Stimulated activated CD8-positive, alpha-beta memory T cell treated with anti-CD3 and anti-CD28 coated beads, Interleukin-7, amount 100 ng/mL, for 48 hours (primary cell): ENCODE data around the gene PIGM.

ENCODE experiments used
- DNase-seq, 2 donors: peaks; one replicate each; pipeline ENCODE4 v3.0.0-alpha.2; 2020; ENCODE audit warnings: low read depth in 1 of 2; ENCODE audit errors: extremely low read depth in 1 of 2

Gene PIGM

DNA sequence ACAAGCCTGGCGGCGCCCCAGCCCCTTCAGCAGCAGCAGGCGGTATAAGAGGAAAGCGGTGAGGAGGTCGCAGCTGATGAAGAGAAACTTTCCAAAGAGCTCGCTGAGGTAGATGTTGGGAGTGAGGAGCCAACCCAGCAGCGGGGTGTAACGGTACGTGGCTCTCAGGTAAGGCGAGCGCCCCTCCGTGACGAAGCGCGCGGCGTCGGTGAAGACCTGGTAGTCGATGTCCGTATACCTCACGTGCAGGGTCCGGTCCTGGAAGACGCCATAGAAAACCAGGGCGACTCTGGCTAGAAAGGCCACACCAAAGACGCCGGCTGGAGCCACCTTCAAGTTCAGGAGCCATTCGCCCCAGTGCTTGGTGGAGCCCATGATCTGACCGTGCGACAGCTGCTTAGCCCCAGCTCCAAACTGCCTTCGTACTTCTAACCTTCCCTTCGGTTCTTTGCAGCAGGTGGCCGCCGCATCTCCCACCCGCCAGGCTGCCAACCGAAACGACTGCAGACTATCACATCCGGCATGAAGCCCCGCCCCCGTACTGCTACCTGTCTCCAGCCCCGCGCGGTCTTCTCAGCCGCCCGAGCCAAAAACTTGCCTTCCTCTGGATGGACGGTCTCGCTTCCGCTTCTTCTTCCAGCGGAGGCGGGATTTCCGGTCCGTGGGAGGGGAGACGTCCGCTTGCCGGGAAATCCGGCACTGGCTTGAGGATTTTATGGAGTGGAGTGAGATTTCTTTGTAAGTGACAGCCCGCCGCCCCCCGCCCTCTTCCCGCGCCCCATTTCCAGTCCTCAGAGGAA, at the start of gene PIGM:
Gene PIGM (minus strand): TSS at position 626 of the 800 bp plus-strand sequence. CDS start 251 bp downstream, at position 375.
- DNase-seq = peak; percentile 79 to 95

DNA sequence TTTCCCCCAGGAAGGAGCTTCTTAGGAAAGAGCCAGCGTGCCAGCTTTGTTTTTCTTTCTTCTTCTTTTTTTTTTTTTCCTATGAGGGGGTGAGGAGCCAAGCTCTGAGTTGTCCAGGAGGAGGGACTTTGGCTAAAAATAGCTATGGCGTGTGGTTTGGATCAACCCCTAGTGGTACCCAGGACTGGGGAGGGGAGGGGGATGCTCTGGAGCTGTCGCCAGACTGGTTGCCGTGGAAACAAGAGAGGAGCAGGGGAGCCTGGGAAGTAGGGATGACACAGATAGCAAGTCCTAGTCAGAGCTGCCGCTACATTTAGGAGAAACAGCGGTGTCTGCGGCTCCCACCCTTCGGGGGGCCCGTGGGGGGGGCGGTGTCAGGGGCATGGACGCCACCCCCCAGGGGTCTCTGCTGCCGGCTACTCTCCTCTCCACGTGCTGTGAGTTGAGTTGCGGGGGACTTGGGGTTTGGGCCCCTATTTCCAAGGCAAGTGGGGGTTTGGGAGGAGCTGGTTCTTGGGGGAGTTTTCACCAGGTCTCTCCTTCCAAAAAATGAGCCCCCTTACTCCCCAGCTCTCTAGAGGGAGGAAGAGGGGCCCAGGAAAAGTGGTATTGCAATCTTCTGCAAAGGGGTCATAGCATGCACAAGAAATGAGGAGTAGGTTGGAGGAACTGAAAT, 49.6 kb upstream of the PIGM start, which contains the start of gene KCNJ9:
Gene KCNJ9 (plus strand): TSS at position 278 of the 676 bp plus-strand sequence. CDS start 2,493 bp downstream, outside the sequence.
- no peak for DNase-seq

DNA sequence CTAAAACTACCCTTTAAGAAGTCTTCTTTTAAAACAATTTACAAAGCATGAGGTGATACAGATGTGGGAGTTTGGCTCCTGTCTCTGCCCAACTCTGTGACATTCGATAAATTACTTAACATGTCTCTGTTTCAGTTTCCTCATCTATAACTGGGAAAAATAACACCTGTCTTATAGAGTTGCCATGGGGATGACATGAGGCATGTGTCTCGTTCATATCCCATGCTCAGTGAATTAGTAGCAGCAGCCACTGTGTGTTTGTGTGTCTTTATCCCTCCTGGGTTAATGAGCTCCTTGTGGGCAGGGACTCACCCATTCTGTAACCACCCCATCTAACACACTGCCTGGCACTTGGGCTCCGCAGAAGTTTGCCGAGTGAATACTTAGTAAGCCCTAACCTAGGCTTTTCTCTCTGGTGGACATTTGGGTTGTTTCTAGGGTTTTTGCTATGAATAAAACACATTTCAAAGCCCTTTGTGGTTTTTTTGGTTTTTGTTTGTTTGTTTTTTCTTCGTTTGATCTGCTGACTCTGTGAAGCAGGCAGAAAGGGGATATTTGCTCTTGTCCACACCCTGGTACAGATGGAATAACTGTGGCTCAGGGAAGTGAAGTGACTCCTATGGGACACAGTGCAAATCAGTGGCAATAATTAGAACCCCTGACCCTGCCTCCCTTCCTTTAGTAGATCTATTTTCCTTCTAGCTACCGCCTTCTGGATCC, 48.8 kb upstream of the PIGM start:
- no peak for DNase-seq

DNA sequence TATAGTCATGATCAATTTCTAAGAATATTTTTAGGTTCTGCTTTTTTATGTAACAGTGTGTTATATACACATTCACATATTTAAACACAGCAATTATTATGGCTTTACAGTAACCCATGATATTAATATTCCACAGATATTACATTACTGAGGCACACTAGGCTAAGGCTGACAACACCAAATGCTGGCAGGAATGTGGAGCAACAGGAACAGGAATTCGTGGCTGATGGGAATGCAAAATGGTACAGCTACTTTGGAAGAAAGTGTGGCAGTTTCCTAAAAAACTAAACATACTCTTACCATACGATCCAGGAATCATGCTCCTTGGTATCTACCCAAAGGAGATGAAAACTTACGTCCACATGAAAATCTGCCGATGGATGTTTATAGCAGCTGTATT, 47.7 kb upstream of the PIGM start:
- DNase-seq = no peak

DNA sequence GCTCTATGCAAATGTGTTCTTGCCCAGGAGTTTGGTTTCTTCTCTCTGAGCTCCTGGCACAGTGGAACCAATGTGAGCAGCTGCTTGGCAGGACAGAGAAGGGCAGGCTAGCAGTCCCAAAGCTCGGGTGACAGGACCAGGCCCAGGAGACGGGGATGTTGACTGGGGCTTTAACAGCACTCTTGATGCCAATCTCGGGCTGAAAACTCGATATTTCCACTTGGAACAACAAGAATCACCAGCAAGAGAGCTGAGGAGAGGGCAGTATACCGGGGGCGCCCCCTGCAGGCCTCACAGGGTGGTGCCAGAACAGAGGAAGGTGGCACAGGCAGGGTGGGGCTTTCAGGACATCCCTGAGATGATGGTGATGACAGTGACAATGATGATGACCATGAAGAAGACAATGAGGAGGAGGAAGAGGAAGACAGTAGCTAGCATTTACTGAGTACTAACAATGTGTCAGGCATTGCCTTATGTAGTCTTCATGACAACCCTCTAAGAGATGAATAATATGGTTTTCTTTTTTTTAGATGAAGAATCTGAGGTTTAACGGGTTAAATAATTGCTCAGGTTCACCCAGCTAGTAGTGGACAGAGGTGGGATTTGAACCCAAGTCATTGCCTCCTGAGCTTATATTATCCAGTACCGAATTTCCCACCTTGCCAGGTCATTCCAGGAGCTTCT, 46.9 kb upstream of the PIGM start:
- peak; percentile 39 to 45 for DNase-seq

DNA sequence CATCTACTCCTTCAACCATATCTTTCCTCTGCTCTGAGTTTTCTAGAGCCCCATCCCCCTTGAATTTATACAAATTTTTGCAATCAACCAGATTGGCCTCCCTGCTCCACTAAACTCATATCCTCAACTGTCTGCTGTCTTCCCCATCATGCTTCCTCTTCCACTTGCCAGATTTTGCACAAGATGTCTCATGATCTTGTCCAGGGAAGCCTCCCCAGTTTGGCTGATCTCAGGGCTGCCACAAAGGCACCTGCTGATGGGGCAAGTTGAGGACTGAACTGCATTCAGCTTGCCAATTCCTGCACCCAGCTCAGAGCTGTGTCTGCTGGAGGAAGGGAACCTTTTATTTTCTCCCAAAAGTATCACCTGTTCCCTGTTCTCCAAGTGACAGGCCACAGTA, 45.7 kb upstream of the PIGM start:
- no peak for DNase-seq

DNA sequence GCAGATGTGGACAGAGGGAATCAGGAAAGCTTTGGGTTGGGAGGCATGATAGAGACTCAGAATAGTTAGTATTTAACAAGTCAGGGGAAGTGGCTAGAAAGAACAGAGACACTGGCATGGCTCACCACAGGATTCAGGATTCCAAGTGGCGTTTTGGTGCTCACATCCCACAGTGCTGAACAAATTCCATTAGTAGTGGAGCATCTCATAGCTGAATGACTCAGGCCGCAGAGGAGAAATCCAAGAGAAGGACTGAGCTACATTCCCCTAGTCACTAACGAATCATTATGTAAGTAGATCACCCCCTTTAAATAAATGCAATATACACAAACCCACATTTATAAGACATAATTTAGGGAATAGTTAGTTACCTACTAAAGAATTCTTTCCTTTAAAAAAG, 44.5 kb upstream of the PIGM start:
- DNase-seq = no peak

DNA sequence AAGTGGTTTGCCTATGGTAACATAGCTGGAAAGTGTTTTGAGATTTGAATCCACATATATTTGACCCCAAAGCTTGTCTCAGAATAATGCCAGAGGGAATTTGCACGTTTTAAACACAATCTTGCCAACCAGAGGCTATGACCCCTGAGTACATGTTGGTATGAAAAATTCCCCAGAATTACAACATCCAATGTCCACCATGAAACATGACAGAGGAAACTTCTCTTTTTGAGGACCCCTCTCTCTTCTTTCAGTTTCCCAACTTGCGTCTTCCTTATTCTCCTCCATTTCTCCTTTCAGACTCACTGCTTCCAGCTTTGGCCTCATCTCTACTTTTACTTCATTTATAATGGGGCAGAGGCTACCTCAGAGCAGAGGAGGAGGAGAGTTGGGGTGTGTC, 44.0 kb upstream of the PIGM start:
- no peak for DNase-seq

DNA sequence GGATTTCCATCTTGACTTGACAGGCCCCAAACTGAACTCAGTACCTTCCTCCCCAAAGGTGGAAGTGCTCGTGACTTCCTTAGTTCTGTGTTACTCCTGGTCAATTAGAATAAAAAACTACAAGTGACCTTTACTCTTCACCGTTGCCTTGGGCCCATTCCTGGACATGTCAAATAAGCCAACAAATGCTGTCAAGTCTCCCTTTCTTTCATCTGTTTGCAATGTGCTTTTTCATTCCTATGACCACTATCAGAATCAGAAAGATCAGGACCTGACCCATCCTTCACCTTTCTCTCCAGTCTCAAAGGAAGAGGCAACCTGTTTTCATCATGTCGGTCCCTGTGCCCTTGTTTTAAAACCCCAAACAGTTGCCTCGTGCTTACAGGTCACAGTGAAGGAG, 43.1 kb upstream of the PIGM start:
- DNase-seq = no peak

DNA sequence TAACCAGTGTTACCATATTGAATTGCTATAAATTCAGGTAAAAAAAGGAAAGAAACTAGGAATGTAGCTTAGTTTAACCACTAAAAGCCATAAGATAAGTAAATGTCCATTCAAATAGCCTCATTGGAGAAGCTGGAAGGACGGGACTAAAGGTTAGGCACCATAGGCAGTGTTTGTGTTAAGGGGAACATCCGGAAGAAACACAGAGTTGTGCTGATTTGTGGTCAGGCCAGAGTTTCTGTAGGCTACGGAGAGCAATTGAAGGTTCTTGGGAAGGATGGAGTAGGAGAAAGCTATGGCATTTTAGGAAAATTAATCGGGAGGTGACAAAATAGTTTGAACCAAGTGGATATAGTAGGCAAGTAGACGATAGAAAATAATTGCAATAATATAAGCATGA, 39.5 kb upstream of the PIGM start:
- no peak for DNase-seq

DNA sequence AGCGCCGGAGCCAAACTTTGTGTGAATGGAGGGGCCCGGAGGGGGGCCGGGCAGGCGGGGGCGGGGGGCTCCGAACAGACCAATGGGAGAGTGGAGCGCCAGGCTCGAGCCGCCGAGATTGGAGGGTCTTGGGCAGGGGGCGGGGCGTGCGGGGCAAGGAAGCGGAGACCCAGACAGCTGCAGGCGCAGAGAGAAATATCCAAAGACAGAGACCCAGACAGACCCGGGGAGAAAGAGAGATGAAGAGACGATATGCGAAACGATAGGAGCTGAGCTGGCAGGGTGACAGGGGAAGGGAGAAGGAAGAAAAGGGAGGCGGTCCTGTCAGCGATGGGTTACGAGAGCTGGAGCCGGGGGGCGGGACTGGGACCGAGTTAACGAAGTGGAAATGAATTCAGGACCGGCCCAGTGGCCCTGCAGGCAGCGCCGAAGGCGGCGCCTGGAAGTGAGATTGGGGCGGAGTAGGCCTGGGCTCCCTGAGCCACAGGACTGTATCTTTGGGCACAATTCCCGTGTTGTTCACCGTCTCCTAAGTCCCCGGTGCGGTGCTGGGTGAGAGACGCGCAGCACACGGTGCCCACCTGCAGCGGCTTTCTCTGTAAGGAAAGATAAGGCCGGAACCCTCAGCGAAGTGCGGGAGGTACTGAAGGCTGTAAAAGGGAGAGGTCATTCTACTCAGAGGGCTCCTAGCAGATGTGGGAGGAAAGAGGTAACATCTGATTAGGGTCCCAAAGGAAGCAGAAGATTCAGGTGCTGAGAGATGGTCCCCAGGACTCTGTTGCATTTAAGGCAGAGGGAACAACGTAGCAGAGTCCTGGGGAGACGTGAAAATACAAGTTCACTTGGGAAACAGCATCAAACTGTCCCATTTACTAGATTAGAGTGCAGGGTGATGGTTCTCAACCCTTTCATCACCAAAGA, 38.7 kb upstream of the PIGM start:
- peak; percentile 46 to 68 for DNase-seq

DNA sequence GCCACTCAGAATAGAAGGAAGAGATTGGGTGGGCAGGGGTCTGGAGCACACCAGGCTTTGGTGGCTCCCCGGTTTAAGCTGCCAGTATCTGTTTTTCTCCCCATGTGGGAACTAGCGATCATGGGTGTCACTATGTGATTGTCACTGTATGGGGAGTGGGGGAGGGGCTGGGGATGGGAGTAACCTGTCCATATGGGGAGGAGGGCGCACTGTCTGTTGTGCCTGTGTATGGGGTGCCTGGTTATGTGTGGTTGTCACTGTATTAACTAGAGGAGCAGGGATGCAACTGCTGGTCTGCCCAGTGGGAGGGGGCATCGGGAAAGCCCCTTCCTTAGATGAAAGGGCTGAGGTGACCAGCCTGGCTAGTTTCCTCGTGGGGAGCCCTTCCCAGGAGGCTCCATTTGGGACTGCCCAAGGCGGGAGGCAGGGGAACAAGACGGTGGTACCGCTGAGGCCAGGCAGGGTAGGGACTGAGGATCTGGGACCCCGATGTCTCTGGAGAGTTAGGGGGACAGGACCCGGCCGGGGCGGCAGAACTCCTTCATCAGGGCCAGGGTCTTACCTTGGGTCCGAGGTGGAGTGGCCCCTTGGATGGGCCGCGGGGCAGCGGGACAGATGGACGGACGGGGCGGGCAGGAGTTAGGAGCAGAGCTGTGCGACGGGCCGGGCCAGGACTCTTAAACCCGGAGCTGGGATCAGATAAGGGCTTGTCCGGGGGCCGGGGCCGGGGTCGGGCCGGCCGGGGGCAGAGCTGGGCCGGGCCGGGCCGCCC, 37.9 kb upstream of the PIGM start, which contains the start of gene KCNJ10:
Gene KCNJ10 (minus strand): TSS at position 701 of the 772 bp plus-strand sequence. CDS start 27,628 bp downstream, outside the sequence.
- no peak for DNase-seq

DNA sequence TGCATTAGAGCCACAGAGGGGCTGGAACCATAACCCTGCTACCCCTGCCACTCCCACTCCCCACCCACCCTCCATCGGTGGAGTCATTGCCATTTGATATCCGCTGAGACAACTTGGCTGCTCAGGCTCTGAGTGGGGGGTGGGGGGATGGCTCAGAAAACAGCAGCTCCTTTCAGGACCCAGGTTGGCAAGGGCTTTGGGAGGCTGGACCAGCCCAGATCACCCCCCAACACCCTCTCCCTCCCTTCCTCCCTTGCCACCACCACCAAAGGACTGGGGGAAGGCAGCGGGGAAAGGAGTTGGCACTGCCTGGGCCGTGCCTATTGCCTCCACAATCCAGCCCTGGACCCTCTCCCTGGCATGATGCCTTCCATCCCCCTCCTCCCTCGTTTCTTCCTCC, 36.4 kb upstream of the PIGM start:
- no peak for DNase-seq

DNA sequence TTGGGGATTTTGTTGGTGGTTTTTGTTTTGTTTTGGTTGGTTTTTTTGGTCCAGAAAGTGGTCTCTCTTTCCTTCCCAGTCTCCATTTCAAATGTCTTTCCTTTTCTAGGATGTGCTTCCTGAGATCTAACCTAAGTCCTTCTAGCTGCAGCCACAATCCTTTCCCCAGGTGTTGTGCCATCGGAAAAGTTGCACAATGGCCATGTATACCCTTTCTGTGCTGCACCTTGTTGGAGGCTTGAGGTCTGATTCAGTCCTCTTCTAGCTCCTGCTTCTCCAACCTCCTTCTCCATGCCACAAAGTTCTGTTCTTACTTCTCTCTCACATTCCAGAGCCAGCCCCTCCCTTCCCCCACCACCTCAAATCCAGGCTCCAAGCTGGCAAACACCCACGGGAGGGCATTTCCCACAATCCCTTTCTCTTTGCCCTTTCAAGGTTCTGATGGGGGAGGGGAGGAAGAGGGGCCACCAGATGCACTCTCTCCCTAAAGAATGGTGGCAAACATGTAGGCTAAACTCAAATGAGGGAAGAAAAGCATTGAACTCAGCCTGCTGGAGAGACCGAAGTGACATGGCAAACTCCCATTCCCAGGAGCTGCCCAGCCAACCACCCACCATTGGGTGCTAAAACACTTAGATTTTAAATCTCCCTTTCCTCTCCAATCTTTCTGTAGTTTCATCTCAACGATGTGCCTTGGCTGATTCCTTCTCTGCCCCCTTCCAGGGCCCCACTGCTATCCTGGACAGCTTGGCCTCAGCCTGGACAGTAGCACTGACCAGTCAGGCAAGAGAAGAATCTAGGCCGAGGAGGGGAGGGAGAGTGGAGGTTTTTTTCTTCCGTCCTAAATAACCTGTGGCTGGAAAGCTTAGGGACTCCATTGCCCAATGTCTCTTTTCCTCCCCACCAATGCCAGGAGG, 35.3 kb upstream of the PIGM start:
- no peak for DNase-seq

DNA sequence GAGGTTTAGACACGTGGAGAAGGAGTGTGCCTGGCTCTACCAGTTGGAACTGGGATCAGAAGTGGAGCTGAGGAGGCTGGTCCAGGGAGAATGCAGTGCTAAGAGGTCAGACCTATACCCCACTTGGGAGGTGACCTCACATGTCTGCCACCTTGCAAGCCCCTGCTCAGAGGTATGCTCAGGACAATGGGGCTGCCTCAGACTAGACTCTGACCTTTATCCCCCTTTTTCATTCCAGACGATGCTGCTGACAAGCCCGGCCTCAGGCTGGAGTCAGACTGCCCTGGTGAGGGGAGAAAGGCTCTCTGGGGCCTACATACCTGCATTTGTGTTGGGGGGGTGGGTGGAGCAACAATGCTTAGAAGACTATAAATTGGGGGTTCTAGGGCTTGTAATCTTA, 33.0 kb upstream of the PIGM start:
- DNase-seq = no peak

DNA sequence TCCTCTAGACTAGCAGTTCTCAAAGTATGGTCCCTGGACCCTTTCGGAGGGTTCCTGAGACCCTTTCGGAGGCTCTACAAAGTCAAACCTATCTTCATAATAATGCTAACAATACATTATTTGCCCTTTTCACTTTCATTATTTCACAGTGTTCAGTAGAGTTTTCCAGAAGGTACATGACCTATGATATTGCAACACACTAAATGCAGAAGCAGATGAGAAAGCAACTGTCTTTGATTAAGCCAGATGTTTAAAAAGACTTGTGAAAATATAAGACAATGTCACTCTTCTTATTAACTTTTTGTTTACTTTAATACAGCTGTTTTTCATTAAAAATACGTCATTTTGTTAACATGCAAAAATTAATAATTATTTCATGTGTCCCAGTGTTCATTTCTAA, 32.4 kb upstream of the PIGM start:
- DNase-seq = no peak

DNA sequence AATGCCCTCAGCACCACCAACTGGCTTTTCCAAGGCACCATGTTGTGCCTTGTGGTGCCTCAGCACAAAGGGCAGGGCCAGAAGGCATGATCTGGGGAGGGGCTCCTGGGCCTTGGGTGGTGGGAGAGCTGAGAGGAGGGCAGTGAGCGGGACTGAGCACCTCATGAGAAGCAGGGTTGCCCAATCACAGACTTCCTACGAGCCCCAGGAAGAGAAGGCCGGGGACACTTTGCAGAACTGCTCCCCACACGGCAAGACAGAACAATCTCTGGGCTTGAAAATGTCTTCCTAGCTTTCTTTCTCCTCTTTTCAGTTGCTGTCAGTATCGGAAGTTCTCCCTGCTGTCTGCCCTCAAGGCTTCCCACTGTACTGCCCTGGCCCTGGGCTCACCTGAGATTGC, 31.4 kb upstream of the PIGM start:
- no peak for DNase-seq

DNA sequence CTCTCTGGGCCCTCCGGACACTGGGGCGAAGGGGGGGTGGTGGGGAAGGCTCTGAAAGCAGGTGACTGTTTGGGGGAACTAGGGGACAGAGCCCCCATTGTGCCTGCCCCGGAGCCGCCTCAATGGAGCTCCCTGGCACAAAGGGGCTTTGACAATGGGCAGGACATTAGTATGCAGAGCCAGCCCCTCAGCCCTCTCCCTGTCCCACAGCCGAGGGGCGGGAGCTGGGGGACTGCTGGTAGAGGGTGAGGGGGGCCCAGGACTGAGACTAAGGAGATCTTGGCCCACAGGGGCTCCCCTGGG, 30.4 kb upstream of the PIGM start:
- DNase-seq = no peak
